ENCODE results near the gene UGT2B15.
"Not testable (repeated sequence)": the region's sequence is repeated elsewhere in the genome, so short reads cannot be mapped to it uniquely, and the experiment has no call there.

The UGT2B15 gene

DNA sequence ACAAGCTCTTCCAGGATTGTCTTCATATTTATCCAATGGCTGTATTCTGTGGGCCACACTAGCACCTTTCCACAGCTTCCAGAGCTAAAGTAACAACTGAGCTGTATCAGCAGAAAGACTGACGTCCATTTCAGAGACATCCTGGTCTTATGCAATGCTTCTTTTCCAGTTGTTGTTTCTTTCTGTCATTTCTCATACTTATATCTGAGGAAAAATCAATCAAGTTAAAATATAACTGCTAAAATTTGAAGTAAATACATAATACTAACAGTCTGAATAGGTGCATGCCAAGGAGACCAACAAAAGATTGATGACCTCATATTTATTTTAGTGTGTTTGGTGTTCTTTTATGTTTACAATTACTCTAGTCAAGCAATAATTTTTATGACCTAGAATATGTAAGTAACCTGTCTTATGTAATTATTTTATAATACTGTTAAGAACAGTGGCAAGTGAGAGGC, at the start of gene UGT2B15:
TSS of gene UGT2B15 (minus strand) at position 174 of the 461 bp plus-strand sequence. CDS start at position 140, 34 bp downstream.
- DNase-seq: not testable (repeated sequence)

DNA sequence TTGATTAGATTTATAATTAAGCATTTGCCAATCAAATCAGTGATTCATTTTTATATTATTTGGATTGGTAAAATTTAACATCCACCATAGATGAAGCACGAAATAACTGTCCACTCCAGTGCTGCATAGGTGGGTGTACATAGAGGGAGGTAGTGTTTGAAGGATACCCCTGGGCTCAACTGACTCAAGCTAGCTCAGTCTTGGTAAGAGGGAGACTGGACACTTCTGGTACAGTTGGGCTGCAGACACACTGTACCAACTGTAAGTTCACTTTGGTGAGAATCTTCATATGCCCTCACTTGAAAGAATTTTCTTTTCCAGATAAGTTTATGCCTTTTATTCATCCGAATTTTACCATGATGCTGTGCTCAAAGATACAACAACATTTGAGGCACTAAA, 48.6 kb upstream of the UGT2B15 start:
- no peak for DNase-seq

DNA sequence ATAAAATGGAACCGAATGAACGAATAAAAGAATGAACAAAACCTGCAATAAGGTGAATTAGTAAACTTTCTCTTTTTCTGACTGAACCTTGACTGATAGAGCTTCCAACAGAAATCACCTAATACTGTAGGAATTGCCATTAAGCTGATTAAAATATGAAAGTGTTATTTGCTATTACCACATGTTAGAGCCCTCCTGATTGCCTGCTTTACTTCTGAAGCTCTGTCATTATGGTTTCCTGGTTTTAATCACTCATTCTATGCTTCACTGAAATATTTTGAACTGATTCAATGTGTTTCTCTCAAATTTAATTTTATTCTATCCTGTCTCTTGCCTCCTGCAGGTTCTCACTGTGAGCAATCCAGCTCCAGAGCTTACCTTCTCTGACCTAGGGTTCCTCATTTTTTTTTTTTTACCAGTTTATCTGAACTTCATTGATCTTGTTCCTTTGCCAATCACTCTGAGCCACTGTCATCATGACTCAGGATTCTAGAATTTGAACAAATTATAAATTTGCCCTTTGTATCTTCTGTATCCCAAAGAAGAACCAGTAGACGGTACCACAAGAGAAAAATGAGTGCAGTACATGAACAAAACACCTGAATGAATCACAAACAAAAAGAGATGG, 48.1 kb upstream of the UGT2B15 start:
- DNase-seq: no peak

DNA sequence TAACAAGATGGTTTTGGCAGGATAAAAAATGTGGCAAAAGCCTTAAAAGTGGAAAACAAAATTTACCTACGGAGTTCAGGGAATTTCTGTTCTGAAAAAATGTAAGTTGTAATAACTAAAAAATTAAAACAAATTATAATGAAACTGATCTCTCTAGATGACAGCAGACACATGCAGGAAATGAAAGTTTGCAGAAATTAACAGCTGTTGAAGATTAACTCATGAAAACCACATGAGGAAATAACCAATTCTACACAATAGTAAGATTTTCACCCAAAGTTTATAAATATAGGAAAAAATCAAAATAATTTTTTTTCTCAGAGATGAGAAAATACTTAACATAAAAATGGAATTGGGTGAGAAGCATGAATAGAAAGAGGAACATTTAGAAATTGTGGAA, 47.5 kb upstream of the UGT2B15 start:
- no peak for DNase-seq

DNA sequence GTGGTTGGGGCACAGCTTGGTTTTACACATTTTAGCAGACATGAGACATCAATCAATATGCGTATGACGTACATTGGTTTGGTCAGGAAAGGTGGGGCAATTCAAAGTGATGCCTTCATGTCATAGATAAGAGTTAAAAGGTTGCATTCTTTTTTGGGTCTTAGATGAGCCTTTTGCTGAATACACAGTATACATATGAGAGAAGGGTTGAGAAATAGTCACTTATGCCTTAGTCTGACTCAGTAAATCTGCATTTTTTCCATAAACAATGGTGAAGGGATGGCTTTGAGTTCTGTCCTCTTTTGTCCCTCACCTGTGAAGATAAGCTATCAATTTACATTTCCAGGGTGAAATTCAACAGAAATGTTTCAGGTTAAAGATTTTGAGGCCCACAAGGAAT, 43.9 kb upstream of the UGT2B15 start:
- no peak for DNase-seq

DNA sequence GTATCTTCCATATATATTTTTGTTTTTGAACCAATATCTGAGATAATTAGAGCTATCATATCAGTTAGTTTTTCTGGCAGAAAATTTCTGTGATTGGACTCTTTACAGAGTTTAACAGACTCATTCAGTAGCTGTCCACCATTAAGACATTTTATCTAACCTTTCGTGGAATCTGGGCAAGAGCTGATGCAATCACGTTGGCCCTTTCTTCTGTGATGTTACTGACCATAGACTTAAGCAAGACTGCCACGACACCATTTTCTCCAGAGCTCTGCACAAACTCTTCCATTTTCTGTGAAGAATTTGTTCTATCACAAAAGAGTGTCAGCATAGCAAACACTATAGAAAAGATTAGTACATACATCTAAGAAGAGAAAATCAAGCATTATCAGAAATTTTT, 41.8 kb upstream of the UGT2B15 start:
- no peak for DNase-seq

DNA sequence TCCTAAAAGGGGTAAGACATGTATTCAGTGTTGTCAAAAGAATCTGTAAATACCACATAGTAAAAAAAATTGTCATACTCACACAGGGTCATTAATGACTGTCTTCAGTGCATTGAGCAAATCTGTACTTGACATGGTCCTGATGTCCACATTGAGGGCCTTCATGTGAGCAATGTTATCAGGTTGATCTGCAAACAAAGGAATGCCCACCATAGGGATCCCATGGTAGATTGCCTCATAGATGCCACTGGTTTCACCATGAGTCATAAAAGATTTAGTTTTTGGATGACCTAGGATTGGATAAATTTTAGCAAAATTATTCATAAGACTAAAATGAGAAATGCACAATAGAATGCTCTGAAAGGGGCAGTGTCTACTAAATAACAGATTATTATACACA, 38.1 kb upstream of the UGT2B15 start:
- no peak for DNase-seq

DNA sequence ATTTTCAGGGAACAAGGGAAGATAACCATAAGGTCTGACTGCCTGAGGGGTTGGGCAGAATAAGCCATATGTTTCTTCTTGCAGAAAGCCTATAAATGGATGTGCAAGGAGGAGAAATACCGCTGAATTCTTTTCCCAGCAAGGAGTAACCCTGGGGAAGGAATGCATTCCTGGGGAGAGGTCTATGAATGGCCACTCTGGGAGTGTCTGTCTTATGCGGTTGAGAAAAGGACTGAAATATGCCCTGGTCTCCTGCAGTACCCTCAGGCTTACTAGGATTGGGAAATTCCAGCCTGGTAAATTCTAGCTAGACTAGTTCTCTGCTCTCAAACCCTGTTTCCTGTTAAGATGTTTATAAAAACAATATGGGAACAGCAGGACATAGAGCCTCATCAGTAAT, 32.7 kb upstream of the UGT2B15 start:
- DNase-seq: not testable (repeated sequence)

DNA sequence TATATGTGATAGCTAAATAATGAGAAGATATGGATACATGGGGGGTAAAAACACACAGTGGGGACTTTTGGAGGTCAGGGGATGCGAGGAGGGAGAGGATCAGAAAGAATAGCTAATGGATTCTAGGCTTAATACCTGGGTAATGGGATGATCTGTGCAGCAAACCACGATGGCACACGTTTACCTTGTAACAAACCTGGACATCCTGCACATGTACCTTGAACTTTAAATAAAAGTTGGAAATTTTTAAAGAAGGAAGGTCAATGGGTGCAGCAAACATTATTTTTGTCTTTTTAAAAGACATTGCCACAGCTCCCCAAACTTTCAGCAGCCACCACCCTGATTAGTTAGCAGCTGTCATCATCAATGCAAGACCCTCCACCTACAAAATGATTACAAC, 29.7 kb upstream of the UGT2B15 start:
- no peak for DNase-seq

DNA sequence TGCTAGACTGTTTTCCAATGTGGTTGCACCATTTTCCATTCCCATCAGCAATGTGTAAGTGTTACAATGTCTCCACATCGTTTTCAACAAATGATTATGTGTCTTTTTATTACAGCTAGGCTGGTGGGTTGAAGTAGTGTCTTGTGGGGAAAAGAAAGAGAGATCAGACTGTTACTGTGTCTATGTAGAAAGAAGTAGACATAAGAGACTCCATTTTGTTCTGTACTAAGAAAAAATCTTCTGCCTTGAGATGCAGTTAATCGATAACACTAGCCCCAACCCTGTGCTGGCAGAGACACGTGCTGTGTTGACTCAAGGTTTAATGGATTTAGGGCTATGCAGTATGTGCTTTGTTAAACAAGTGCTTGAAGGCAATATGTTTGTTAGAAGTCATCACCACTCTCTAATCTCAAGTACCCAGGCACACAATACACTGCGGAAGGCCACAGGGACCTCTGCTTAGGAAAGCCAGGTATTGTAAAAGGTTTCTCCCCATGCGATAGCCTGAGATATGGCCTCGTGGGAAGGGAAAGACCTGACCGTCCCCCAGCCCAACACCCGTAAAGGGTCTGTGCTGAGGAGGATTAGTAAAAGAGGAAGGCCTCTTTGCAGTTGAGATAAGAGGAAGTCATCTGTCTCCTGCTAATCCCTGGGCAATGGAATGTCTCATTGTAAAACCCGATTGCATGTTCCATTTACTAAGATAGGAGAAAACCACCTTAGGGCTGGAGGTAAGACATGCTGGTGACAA, 23.0 kb upstream of the UGT2B15 start:
- DNase-seq: no peak

DNA sequence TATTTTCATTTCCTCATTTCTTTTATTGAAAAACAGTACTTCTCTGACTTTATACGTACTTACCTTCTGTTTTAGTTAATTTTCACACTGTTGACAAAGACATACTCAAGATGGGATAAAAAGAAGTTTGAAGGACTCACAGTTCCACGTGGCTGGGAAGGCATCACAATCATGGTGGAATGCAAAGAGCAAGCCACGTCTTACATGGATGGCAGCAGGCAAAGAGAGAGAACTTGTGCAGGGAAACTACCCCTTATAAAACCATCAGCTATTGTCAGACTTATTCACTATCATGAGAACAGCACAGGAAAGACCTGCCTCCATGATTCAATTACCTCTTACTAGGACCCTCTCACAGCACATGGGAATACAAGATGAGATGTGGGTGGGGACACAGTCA, 20.7 kb upstream of the UGT2B15 start:
- DNase-seq: no peak

DNA sequence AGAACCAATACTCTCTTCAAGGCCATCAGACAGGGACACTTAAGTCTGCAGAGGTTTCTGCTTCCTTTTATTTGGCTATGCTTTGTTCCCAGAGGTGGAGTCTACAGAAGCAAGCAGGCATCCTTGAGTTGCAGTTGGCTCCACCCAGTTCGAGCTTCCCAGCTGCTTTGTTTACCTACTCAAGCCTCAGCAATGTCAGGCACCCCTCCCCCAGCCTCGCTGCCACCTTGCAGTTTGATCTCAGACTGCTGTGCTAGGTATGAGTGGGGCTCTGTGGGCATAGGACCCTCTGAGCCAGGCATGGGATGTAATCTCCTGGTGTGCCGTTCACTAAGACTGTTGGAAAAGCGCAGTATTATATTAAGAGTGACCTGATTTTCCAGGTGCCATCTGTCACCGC, 12.6 kb upstream of the UGT2B15 start:
- DNase-seq: no peak

DNA sequence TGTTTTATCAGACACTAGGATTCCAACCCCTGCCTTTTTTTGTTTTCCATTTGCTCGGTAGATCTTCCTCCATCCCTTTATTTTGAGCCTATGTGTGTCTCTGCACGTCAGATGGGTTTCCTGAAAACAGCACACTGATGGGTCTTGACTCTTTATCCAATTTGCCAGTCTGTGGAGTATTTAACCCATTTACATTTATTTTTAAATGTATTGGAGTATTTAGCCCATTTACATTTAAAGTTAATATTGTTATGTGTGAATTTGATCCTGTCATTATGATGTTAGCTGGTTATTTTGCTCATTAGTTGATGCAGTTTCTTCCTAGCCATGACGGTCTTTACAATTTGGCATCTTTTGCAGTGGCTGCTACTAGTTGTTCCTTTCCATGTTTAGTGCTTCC, 10.8 kb upstream of the UGT2B15 start:
- not testable (repeated sequence) for DNase-seq

DNA sequence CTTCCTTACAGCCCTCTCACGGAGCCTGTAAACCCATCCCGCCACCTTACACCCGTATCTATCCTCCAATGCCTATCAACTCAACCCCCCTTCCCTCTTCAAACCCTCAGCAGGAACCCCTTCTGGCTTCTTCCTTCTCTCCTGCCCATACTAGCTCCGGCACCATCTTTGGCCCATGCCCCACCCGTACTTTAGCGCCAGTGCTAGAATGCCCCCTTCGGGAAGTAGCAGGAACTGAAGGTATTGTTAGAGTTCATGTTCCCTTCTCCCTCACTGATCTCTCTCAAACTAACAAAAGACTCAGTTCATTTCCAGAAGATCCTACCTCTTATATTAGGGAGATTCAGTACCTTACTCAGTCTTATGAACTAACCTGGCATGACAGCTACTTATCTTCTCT, 2.7 kb upstream of the UGT2B15 start:
- DNase-seq: no peak

DNA sequence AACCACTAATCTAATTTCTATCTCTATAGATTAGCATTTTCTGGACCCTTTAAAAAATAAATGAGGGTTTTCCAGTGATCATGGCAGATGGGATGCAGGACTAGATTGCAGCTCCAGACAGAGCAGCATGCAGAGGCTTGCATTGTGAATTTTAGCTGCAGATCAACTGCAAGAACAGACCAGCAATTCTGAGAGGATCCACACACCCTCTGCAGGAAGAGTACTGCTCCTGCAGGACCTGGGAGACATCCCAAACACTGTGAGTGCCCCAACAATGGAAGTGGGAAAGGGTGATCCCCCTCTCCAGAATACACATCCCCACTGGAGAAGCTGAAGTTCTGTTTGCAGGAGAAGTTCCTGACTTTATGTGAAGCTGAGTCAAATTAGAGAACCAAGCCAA, 765 bp upstream of the UGT2B15 start:
- not testable (repeated sequence) for DNase-seq

DNA sequence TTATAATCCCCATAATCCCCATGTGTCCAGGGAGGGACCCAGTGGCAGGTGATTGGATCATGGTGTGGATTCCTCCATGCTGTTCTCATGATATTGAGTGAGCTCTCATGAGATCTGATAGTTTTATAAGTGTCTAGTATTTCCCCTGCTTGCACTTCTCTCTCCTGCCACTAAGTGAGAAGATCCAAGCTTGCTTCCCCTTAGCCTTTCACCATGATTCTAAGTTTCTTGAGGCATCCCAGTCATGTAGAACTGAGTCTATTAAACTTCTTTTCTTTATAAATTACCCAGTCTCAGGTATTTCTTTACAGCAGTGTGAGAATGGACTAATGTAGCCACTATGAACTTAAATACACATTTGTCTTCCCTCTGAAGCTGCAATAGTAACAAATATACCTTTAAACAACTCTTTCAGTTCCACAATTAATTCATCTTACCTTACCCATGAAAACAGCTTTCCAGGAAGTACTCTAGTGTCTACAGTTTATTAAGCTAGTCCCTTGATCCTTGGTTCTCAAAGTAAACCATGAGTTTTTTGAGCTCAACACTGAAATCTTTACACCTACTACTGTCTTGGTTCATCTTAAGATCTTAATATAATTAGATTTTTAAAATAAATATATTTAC, 1.8 kb downstream of the UGT2B15 start:
- not testable (repeated sequence) for DNase-seq

DNA sequence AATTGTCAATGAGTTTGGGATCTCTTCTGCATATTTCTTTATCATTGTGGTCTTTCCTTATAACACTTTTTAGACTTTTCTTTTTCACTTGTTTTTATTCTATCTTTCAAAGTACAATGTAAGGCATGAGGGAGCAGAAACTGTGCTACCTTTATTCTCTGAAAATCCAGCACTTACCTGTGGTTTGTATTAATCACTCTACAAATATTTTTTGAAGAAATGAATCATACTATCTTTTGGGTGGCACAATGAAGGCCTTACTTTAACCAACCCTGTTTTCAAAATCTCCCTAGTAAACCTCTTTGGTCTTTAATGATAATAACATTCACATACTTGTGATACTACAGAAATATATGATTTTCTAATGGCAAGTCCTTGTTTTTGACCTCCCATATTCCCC, 2.9 kb downstream of the UGT2B15 start:
- not testable (repeated sequence) for DNase-seq

DNA sequence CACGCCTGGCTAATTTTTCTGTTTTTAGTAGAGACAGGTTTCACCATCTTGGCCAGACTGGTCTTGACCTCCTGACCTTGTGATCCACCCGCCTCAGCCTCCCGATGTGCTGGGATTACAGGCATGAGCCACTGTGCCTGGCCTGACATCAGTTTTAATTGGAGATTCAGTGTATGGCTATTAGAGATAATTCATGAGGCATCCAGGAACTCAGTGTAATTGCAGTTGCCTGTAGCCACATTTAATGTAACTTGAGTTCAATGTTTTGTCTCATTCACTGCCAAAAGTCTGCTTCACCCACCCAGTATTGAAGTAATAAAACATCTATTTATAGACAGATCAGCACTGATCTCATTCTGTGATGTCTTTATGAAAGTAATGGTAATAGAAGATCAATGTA, 5.7 kb downstream of the UGT2B15 start:
- DNase-seq: not testable (repeated sequence)

DNA sequence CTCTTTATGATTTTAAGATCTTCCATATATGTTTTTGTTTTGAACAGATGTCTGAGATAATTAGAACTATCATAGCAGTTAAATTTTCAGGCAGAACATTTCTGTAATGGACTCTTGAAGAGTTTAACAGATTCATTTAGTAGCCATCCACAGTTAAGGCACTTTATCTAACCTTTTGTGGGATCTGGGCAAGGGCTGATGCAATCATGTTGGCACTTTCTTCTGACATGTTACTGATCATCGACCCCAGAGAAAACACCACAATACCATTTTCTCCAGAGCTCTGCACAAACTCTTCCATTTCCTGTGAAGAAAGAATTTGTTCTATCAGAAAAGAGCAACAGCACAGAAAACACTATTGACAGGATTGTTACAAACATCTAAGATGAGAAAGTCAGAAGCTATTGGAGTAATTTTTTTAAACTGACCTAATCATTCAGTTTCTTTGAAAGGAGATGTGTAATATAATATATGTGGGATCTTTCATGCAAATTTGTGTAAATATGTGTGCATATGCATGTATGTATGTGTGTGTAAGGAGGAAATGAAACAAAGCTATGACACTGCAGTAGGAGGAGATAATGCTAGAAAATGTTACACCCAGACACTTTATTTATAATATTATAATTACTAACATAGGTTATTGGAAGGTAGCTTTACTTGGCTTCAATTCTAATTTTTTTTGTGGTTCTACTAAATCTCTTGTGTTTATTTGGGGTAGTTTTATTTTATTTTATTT, 7.4 kb downstream of the UGT2B15 start:
- not testable (repeated sequence) for DNase-seq

DNA sequence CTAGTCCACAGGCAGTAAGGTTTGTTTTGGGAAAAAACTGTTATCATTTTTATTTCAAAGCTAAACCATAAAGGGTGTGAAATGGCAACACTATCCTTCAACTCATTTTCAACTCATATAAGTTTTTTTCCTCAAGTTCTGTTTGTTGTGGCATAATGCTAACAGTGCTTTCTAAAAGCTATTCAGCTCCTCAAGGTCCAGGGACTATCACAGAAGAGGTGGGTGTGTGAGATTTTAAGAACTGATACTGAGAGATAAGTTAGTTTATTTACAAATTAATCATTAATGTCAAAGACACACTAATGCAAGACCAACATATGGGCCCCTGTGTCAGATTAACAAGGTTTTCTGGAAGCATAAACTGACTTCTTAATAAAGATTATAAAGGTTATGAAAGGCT, 11.8 kb downstream of the UGT2B15 start:
- no peak for DNase-seq

DNA sequence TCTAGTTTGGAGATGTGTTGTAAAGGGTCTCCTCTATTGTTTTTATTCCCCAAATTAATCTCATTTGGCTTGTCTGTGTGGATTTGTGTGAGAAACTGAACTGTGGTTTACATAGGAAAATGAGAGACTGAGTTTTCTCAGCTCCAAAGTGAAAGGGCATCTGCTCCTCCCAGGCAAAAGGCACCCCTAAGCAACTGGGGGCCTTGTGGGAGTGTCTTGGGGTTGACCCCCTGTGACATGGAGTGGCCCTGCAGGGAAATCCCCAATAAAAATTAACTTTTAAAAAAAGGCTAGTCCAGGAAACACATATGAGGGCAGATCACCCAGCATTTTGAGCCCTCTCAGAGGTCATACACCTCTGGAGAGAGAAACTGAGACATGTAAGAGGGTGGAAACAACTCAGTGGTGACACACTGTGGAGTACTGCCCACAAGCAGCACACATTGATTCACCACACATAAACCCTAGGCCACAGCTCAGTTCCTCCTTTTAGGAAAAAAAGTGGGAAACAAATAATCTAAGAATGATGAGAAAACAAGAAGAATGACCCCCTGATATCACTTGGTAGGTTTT, 13.3 kb downstream of the UGT2B15 start:
- DNase-seq: not testable (repeated sequence)

DNA sequence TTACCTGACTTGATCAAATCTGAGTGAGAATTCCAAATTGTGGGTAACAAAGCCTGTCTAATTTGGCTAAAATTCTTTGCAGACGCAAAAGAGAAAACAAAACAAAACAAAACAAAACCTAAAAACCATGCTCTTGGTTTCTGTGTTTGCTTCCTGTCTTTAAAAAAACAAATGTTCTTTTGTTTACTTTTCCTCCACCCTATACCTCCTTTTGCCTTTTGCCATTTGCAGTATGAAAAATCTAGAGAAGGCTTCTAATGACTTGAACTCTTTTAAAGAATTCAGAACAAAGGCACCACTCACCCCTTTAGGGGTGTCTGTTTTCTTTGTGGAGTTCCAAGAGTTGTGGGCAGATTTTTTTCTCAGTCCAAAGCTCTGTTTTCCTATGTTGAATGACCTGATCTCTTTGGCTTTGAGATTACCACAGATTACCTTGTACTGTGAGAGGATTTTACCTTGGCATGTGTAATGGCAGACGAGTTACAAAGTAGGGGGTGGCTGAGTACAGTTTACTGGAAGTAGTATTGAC, 13.9 kb downstream of the UGT2B15 start:
- DNase-seq: not testable (repeated sequence)

Data from NCI-H774 (cell line).